ENCODE measurements around the gene MSI2.

- TF ChIP-seq CTCF (IDR thresholded peaks at IDR 0.05) (no peak), POLR2A (IDR thresholded peaks at IDR 0.05) (no peak)
Observed at GRCh38 chr17:57264250-57264649, 7.9 kb downstream of the MSI2 start.

Data from gastroesophageal sphincter (tissue), 3 donors.